PFSK-1 (cell line): ENCODE data around the gene TTLL11.
A peak's percentile ranks its signal among the peaks of the same experiment; 100 is the strongest.

Experiments used
- FOXP2 ChIP-seq: optimal IDR thresholded peaks from 2 replicates; pipeline ENCODE3; 2011; ENCODE audit warnings: borderline replicate concordance, control low read depth, inconsistent platforms; ENCODE audit not compliant: insufficient read depth; ENCODE audit errors: extremely low read length, extremely low read depth
- POLR2AphosphoS5 ChIP-seq: IDR thresholded peaks from 2 replicates; pipeline ENCODE4 v1.6.1; 2012; ENCODE audit warnings: low read depth, mild to moderate bottlenecking, control low read depth, low read length, moderate library complexity
- REST ChIP-seq, 2 experiments: IDR thresholded peaks; 2 replicates each; pipeline versions ENCODE4 v1.6.1 to v1.8.0; 2011 to 2012; ENCODE audit warnings: low read depth in 2 of 2, low read length in 2 of 2, control low read depth in 1 of 2, inconsistent platforms in 1 of 2, mild to moderate bottlenecking in 1 of 2, moderate library complexity in 1 of 2; ENCODE audit not compliant: insufficient read depth in 1 of 2
- SIN3A ChIP-seq: IDR thresholded peaks from 2 replicates; pipeline ENCODE4 v1.6.1; 2012; ENCODE audit warnings: mild to moderate bottlenecking, low read length, moderate library complexity, borderline replicate concordance; ENCODE audit not compliant: insufficient read depth
- TAF1 ChIP-seq: IDR thresholded peaks from 2 replicates; pipeline ENCODE4 v1.6.1; 2012; ENCODE audit warnings: low read length, control low read depth, borderline replicate concordance; ENCODE audit not compliant: insufficient read depth

The TTLL11 gene

DNA sequence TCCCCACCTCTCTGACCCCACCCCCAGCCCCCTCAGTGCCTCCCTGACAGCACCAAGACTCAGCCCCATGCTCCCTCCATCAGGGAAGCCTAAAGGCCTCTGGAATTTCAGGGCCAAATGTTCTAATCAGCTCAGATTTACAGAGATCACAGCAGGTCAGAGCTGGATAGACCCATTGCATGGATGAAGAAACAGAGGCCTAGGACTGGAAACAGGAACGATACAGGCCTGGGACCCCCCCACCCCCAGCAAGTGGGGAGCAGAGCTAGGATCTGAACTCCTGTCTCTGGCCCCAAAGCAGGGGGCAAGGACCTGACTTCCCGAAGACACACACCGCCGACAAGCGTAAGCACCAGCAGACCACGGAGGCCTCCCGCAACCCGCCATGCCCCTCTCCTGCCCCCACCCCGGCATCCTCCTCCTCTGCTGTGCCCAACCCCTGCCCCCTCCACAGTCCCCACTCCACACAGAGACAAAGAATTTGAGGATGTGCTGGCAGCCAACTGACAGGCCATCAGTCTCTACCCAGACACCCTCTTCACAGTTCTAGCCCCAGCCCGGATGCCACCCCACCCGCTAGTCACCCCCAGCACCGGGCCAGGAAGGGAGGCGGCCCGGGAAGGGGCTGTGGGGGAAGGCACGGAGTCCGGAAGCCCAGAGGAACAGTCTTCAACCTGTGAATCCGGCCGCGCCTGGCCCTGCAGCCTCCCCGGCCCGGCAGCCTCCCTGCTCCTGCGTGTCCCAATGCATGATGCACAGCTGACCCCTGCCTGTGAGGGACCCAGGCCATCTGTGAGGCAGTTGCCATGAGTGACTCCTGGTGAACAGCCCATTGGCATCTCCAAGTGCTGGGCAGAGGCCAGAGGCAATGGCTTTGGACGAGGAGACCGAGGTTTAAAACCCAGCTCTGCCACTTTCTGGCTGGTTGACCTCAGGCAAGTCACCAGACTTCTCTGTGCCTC is 35.2 kb upstream of the TTLL11 start:
- no peak for TF ChIP-seq SIN3A
- TF ChIP-seq FOXP2, result no peak

DNA sequence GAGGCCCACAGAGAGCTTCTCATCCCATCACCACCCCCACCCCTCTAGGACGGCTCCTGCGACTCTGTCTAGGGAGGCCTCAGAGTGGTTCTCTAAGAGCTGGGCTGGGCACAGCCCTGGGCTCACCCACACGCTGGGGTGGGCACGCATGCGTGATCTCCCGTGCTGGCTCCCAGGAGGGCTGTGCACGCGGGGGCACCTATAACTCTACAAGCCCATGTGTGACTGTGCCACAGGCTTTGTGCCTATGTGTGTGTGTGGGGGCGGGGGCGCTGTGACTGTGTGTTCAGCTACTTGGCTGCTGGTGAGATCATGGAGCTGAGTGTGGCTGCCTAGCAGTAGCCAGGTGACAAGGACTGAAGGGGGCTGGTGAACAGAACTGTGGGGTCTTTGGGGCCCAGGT is 34.3 kb upstream of the TTLL11 start:
- no peak for TF ChIP-seq REST (IDR thresholded peaks at IDR 0.05; ENCODE audit: insufficient read depth in 1 of 2, low read depth in 2 of 2, low read length in 2 of 2)
- TF ChIP-seq POLR2AphosphoS5, result no peak
- no peak for TF ChIP-seq SIN3A
- TF ChIP-seq FOXP2, result no peak
- TF ChIP-seq TAF1, result no peak

DNA sequence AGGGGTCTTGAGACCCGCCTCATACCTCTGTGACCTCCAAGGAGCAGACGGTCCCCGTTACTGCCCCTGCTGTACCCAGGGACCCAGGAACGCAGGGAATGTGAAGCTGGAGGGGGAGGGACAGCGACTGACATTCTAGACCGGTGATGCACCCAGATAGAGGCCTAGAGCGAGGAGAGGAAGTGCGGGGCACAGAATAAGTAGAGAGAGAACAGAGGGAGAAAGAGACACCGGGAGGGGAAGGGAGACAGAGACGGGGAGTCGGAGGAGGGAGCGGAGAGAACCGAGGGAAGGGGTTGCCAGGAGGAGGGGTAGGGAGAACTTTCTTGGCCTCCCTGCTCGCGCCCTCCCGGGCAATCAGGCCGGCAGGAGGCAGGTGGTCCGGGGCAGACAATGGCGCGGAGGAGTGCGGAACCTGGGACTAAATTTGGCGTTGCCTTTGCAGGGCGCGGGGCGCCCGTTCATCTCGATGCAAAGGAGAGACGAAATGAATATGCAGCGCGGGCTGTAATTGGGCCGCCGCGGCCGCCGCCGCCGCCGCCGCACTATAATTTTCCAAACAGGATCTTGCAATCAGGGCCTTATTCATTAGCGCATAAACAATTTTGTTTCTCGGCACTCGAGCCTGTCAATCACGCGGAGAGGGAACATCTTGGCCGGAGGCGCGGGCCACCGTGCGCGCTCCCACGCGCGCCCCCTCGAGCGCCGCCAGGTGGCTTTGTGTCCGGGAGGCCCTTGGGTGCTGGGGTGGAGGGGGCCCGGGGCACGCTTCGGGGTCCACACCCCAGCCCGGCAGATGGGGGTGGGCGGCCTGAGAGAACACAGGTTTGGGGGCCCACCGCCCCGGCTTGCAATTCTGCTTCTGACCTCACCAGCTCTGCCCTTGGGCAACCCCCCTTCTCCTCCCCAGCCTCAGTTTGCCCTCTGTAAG is 33.5 kb upstream of the TTLL11 start:
- no peak for TF ChIP-seq SIN3A

- TF ChIP-seq SIN3A (no peak), FOXP2 (no peak), TAF1 (no peak), REST (IDR thresholded peaks at IDR 0.05; ENCODE audit: insufficient read depth in 1 of 2, low read depth in 2 of 2, low read length in 2 of 2) (no peak), POLR2AphosphoS5 (no peak)
Measured at GRCh38 chr9:122125509-122126330, 32.6 kb upstream of the TTLL11 start.

DNA sequence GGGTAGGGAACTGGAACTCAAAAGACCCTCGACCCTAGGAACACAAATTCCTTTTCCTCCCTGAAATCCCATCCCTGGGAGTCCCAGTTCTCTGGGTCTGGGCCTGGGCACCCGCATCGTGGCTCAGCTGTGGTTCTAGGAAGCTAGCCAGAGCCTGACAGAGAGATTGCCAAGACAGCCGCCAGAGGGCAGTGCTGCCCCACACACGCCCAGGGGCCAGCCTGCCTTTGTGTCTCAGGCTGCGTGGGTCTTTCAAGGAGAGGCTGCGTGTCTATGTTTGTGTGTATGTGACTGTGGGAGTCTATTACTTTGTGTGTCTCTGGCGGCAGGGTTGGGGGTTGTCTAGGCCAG is 32.0 kb upstream of the TTLL11 start:
- TF ChIP-seq FOXP2 (peak; percentile 31), REST (IDR thresholded peaks at IDR 0.05; ENCODE audit: insufficient read depth in 1 of 2, low read depth in 2 of 2, low read length in 2 of 2) (no peak)

GRCh38 chr9:122124528-122124927 is 31.4 kb upstream of the TTLL11 start:
- no peak for TF ChIP-seq REST (IDR thresholded peaks at IDR 0.05; ENCODE audit: insufficient read depth in 1 of 2, low read depth in 2 of 2, low read length in 2 of 2)
- TF ChIP-seq SIN3A, result no peak
- no peak for TF ChIP-seq TAF1
- TF ChIP-seq FOXP2, result no peak
- no peak for TF ChIP-seq POLR2AphosphoS5
